Stimulated activated CD8-positive, alpha-beta memory T cell treated with anti-CD3 and anti-CD28 coated beads, Interleukin-12 subunit alpha, Interleukin-12 subunit beta, amount 100 ng/mL, for 24 hours (primary cell): ENCODE results near the gene EVPL.
A peak's percentile ranks its signal among the peaks of the same experiment; 100 is the strongest.
"Not testable (repeated sequence)": the region's sequence is repeated elsewhere in the genome, so short reads cannot be mapped to it uniquely, and the experiment has no call there.

Experiments used
- DNase-seq: peaks from one replicate; pipeline ENCODE4 v3.0.0-alpha.2; 2020; ENCODE audit errors: extremely low read depth

Gene EVPL

DNA sequence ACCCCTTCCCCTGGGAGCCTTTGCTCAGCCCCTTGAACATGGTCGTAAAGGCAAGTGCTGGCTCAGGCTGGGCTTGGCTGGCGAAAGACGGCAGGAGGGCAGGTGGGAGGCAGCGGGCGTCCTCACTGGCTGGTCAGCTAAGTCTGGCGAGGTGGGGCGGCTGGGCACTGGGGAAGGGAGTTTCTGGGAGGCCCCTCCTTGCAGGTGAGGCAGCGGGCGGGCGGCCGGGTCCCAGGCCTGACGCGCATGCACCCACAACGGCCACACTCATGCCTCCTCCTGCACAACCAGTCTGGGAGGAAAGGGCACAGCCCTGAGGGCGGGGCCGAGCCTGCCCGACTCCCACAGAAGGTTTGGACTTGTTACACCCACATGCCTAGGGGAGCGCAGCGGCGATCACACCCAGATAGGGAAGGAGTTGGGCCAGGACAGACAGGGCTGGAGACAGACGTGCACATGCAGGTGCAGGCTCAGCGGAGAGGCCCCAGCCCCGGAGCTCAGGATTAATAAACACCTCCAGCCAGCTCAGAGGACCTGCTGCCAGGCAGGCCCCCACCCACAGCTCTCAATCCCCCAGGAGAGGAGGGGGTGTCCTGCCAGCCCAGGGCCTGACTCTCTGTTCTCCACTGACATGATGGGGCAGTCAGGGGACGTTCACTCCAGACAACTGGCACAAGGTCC, at the start of gene EVPL:
Gene EVPL, minus strand, starts transcription at position 148 of the 681 bp plus-strand sequence. Its CDS starts 108 bp downstream, at position 40.
- no peak for DNase-seq

DNA sequence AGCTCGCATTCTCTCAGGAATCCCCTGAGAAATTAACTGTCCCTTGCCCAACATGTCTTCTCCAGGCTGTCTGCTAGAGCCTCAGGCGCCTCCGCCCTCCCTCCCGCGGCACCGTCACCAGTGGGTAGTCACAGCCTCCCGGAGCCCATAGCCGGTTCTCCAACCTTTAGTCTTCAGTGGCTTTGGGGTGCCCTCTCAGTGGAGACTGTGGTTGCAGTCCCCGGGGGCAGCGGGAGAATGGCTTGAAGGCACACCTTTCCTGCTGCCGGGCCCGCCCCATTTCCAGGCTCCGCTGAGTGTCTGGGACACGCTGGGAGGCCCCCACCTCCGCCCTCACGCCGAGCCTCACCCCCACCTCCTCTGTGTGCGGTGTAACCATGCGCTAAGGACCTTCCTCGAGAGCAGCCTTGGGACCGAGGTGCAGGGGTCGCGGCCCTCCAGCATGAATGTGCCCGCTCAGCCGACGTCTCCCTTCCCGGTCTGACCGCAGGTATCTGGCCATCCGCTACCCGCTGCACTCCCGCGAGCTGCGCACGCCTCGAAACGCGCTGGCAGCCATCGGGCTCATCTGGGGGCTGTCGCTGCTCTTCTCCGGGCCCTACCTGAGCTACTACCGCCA, 49.1 kb upstream of the EVPL start:
- no peak for DNase-seq

DNA sequence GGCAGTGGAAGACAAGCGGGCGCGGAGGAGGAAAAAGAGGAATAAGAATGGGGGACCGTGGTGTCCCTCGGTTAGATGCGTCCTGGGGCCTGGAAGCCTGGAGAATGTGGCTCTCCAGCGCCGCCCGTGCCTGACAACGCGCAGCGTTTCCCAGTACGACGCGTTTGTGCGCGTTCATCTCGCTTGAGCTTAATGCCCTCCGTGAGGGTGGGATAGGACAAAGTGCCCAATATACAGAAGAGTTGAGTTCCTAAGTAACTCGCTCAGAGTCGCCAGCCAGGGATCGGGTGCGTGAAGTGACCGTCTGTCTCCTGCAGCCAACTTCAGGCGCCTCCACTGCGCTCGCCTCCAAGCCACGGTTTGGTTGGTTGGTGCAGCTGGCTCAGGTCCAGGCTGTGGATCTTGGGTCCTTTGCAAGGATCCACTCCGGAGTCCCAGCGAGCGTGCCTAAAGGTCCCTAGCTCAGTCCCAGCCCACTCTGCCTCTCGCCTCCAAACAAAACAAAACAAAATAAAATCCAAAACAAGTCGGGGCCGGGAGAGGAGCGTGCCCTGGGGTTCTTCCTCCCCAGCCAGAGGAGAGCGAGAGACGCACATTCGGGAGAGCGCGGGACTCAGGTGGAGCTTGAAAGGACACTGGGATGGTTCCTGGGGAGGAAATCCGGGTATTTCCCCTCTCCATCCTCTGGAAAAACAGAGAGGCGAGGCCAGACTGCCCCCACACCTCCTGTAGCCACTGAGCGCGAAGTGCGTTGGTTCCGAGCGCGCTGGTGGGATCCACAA, 48.4 kb upstream of the EVPL start:
- DNase-seq: no peak

DNA sequence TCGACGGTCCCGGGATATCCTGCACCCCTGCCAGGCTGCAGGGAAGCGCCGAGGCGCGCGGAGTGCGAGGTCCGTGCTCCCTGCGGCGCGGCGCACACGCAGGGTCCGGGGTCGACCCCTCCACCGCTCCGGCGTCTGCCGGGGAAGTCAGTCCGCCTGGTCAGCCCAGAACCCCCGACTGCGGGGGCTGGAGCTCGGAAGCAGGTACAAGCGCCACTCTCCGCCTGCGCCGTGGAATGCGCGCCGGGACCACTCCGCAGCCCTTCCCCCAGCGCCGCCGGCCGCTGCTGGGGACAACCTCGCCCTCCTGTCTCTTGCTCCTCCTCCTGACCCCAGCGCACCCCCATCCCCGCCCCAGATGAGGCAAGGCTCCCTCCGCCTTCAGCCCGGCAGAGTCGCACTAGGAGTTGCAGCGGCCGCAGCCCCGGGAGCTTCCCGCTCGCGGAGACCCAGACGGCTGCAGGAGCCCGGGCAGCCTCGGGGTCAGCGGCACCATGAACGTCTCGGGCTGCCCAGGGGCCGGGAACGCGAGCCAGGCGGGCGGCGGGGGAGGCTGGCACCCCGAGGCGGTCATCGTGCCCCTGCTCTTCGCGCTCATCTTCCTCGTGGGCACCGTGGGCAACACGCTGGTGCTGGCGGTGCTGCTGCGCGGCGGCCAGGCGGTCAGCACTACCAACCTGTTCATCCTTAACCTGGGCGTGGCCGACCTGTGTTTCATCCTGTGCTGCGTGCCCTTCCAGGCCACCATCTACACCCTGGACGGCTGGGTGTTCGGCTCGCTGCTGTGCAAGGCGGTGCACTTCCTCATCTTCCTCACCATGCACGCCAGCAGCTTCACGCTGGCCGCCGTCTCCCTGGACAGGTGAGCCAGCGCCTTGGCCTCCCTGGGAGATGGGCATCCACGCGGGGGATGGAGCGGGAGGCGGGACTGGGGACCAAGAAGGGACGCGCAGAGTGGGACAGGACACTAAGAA, 47.6 kb upstream of the EVPL start, which contains the start of gene GALR2:
Gene GALR2, plus strand, starts transcription at position 392 of the 974 bp plus-strand sequence. Its CDS starts 103 bp downstream, at position 495.
- no peak for DNase-seq

DNA sequence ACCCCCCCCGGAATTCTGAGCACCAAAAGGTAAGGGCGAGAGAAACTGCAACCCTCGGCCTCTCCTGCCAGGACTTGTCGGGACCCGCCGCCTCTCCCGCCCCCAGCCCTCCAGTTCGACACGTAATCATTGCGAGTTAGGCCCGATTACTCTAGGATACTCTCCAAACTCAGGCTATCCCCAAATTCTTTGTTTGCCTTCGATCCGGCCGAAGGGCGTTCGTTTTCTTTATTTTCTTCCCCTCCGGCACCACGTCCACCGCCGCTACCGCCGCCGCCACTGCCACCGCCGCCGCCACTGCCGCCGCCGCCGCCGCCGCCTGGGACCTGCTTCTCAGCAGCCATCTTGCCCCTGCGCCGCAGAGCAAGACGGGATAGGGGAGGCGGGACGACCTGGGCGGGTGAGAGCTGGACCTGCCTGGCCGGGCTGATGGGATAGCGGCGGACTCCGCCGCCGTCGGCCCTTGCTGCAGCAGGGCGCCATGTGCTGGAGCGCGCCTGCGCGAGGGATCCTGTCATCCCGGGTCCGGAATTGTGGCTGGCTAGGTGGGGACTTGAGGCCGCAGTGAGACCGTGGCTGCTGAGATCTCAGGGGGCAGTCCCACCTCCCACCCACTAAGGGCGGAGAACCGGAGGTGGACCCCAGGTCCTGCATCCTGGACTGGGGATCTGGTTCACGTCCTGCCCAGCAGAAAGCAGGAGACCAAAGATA, 45.2 kb upstream of the EVPL start, which contains the start of gene SRP68:
Gene SRP68, minus strand, starts transcription at position 370 of the 711 bp plus-strand sequence. Its CDS starts 26 bp downstream, at position 344.
- DNase-seq: peak; percentile 64

DNA sequence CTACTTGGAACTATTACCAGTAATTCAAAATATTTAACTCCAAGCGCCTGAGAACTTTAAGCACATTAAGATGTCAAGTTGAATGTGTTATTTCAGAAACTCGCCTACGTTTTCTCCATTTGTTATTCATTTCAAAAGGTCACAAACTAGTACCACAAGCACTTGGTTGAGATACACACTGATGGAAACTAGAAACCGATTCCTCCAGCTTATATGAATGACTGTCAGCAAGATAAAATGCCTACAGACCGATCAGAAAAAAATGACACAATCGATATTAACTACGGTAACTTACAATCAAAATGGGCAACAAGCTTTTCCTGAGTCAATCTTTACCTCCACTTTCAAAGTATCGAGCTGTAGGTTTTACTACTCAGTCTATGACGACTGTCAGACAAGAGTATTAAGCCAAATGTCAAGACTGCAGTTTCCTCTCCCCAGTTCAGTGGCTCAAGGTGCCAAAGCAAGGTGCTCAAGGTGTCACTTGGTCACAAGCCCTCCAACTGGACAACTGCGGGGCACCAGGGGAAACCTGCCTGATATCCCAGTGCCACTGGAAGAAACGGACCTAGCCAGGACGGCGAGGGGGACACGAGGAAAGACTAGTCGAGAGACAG, 44.5 kb upstream of the EVPL start:
- DNase-seq: no peak

DNA sequence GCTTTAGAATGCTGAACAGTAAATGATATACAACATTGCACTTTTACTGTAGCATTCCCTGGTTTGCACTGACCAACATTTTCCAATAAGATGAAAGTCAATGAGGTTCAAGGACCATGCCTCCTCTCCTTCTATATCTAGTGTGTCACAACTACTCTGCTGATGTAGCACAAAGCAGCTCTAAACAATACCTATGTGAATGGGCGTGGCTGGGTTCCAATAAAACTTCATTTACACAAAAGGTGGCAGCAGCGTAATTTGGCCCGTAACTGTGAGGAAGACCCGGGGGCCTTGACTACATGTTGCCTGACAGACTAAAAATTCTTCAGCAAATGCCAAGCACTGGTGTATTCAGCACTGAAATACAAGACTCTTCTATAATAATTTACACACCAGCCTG, 38.7 kb upstream of the EVPL start:
- no peak for DNase-seq

DNA sequence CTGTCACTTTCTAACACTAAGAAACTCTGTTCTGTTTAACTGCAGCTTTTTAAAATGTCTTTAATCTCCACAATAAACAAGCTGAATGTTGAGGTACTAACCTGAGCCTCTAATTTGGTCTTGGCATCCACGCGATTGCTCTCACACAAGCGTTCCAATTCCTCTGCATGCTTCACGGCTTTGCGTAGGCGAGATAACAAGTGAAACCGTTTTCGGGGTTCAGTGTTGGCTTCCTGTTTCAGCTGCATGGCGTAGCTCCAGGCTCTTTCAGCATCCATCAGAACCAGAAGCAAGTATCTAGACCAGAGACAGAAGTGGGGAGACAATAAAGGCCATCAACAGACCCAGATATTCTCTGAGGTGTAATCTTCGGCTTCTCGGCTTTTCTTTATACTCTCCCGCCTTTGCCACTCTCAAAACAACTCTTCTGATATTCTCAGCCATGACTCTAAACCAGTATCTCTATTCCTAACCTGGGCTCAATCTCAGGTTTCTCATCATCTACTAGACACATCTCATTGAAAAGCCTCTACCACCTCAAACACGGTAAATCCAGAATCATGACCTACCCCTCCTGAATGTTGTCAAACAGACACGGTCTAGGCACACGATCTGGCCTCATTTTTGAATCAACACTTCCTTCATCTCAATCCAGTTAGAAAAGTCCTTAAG, 36.9 kb upstream of the EVPL start:
- no peak for DNase-seq

DNA sequence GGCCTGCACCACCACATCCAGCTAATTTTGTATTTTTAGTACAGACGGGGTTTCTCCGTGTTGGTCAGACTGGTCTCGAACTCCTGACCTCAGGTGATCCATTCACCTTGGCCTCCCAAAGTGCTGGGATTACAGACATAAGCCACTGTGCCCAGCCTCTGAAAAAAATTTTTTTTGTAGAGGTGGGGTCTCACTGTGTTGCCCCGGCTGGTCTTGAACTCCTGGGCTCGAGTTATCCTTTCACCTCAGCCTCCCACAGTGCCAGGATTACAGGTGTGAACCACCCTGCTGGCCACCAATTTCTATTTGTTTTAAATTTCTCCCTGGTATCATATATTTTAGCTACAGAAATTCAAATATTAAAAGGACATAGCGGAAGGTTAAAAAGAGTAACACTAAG, 31.2 kb upstream of the EVPL start:
- not testable (repeated sequence) for DNase-seq

DNA sequence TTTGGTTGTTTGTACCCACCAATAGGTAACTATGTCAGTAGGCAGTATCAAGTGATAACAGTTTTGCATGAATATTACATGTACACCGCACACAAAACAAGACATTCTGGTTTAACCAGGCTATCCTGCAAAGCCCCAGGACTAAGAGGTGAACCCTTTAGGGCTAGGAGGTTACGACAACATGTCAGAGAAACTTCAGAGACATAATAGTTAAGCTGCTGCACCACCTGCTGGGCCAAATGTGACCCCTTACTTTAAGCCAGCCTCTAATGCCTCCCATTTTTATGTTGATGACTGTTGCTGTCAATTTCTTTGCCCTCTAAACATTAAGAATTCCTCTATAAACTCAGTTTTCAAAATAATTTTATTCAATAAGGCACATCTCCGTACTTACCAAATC, 29.8 kb upstream of the EVPL start:
- DNase-seq: no peak

DNA sequence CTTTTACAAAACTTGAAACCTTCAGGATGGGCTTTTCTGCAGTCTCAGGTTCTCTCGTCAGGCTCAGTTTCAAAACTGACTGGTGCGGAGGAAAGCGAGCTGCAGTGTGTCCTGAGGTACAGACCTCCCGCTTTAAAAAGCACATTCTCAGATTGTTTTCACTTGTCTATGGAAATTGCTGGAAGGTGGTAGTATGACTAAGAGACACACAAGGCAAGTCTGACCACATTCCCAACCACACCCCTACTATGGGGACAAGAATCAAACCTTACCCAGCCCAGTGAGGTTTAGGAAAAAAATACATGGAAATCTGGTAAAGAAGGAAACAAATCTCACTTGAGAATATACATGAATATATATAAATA, 27.0 kb upstream of the EVPL start:
- DNase-seq: no peak

DNA sequence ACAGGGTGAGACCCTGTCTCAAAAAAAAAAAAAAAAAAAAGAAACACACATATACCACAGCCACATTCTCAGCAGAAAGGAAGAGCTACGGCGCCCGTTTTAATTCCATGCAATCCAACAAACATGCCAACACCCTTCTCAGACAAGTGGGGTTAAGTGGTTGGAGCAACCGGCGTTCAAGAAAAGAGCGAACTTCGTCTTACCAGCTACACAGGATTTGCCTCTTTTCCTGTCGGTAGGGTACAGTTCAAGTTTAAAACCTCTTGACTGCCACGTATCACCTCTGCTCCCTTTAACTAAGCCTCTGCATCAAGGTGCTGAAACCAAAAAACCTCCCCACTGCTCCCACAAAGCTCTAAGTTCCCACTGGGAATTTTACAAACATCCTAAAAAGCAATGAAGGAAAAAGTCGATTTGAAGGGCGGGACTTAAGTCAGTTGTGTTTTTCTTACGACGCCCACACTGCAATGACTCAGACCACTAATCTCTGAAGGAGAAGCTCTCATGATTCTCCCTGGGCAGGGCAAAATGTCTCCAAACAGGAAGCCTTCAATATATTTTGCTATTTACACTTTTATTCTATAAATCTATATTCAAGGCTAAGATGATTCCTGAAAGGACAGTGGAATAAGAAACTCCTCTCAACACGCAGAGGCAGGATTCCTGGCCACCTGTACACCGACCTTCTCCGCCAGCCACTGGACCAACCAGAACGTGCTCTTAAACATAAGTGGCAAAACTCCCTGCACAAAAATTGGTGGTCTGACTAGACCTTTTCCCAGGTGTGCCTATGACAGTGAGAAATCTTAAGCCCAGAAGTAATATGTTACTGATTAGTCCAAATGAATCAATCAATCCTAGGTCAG, 26.4 kb upstream of the EVPL start:
- no peak for DNase-seq

DNA sequence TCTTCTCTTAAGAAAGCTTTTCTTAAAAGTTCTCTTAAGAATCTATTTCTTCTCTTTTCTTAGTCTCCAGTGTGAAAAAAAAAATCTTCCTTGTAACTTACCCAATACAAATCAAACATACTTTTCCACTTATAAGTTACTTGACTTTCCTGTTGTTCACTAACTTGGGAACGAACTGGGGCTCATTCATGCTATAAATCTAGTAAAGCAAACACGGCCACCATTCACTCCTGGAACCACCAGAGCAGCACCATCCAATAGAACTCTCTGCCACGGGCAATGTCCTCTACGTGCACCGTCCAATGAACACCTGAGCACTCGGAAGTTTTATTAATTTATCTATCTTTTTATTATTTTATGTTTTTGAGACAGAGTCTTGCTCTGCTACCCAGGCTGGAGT, 24.5 kb upstream of the EVPL start:
- DNase-seq: no peak

DNA sequence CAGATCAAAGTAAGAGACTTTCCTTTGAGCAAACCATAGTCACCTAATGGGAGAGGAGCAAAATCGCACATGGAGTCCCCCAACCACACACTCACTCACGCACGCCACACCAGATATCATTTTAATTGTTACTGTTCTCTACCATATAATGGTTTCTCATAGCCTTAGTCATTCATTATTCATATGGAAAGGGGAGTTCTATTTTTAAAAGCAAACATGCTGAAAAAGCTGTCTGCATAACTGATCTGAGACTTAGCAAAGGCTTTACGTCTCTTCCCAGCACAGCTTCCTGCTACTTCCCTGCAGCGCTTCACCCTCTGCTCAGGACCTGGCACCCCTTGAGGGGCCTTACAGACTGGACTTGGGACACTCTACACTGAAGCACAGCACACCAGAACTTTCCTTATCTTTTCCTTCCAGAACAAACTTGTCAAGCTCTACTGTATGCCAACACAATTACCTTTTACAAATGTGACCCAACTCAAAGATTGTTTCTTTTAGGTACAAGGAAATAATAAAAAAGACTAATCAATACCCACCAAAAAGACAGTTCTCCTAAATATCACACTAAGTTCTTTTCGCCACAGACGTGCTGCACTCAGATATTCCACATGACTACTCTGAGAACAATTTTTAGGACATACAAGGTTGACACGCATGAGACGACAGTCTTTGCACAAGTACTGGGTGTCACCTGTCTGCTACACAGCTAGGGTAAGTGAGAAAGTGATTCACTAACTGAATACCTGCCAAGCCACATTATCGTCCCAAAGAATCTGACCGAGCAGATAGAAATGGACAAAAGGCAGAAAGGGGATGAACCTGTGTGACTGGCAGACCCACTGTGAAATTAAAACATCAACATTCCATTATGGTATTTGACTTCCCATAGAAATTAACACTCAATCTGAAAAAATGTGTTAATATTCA, 23.7 kb upstream of the EVPL start:
- no peak for DNase-seq

DNA sequence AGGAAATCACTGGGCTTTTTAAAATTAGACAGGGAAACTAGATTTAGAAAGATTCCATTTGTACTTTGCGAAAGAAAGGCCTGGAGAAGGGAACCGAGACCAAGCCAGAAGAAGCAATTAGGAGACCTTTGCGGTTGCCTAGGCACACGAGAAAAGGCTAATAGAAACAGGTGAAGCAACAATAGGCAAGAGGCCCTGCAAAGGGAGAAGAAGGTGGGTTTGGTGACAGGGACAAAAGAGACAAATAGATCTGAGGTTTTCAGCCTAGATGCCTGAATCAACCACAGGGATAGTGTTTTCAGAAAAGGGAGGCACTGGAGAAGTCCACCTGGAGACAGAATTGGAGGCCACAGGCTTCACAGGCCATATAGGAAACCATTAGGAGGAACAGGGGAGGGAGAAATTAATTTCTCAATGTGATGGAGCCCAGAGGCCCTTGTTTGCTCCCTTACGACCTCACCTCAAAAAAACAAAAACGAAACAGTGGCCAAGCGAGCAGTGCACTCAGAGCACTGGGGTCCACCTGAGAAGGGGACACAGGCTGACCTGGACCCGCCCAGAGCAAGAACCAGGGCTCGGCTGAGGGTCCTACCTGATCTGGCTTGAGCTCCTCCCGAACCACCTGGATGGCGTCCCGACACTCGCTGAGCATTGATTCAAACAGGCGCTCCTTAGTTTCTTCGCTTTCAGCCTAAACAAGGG, 22.9 kb upstream of the EVPL start:
- no peak for DNase-seq

DNA sequence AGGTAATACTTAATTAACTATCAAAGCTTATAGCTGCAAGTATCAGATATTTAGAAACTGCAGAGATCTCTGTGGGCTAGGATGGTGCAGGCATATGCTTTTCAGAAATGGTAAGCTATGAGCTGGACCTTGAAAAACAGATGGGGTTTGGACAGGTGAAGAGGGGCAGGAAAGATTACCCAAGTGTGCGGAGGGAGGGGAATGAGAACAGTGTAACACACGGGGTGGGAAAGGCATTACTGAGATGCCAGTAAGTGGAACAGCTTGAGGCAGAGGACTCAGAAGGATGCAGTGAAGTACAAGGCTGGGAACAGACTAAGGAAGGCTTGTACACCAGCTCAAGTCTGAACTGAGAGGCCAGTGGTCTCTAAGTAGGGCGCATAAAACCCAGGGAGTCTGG, 22.1 kb upstream of the EVPL start:
- no peak for DNase-seq

DNA sequence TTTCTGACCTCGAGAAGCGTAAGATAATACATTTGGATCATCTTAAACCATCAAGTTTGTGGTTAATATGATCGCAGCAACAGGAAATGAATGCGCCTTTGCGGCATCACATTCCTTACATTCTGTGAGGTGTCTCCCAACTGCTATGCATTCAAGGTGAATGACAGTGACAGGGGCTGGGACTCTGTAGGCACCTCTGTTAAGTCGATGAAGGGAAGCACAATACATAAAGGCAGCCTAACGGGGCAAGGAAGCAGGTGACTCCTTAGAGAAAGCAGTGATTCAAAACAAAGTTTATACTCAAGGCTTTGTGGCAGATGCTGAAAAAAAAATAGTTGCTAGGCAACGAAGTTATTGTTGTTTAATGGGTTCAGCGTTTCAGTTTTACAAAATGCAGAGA, 21.6 kb upstream of the EVPL start:
- DNase-seq: no peak
